Measurements from ENCODE around the gene ADCK1. TPM values are rescaled to one million over a fixed set of nuclear protein-coding genes. Genes with fewer than 3 reads are reported as not detected.

Gene ADCK1
- total and polyA plus RNA-seq, 2 of the 13 experiments (the other 11 are each of a cell fraction or from before 2014, with no cell fraction given): 3.9 to 6.3 TPM

GRCh38 chr14:77882636-77883035 lies 82.7 kb downstream of the ADCK1 start (continued):
- TF ChIP-seq, protein P1, sequence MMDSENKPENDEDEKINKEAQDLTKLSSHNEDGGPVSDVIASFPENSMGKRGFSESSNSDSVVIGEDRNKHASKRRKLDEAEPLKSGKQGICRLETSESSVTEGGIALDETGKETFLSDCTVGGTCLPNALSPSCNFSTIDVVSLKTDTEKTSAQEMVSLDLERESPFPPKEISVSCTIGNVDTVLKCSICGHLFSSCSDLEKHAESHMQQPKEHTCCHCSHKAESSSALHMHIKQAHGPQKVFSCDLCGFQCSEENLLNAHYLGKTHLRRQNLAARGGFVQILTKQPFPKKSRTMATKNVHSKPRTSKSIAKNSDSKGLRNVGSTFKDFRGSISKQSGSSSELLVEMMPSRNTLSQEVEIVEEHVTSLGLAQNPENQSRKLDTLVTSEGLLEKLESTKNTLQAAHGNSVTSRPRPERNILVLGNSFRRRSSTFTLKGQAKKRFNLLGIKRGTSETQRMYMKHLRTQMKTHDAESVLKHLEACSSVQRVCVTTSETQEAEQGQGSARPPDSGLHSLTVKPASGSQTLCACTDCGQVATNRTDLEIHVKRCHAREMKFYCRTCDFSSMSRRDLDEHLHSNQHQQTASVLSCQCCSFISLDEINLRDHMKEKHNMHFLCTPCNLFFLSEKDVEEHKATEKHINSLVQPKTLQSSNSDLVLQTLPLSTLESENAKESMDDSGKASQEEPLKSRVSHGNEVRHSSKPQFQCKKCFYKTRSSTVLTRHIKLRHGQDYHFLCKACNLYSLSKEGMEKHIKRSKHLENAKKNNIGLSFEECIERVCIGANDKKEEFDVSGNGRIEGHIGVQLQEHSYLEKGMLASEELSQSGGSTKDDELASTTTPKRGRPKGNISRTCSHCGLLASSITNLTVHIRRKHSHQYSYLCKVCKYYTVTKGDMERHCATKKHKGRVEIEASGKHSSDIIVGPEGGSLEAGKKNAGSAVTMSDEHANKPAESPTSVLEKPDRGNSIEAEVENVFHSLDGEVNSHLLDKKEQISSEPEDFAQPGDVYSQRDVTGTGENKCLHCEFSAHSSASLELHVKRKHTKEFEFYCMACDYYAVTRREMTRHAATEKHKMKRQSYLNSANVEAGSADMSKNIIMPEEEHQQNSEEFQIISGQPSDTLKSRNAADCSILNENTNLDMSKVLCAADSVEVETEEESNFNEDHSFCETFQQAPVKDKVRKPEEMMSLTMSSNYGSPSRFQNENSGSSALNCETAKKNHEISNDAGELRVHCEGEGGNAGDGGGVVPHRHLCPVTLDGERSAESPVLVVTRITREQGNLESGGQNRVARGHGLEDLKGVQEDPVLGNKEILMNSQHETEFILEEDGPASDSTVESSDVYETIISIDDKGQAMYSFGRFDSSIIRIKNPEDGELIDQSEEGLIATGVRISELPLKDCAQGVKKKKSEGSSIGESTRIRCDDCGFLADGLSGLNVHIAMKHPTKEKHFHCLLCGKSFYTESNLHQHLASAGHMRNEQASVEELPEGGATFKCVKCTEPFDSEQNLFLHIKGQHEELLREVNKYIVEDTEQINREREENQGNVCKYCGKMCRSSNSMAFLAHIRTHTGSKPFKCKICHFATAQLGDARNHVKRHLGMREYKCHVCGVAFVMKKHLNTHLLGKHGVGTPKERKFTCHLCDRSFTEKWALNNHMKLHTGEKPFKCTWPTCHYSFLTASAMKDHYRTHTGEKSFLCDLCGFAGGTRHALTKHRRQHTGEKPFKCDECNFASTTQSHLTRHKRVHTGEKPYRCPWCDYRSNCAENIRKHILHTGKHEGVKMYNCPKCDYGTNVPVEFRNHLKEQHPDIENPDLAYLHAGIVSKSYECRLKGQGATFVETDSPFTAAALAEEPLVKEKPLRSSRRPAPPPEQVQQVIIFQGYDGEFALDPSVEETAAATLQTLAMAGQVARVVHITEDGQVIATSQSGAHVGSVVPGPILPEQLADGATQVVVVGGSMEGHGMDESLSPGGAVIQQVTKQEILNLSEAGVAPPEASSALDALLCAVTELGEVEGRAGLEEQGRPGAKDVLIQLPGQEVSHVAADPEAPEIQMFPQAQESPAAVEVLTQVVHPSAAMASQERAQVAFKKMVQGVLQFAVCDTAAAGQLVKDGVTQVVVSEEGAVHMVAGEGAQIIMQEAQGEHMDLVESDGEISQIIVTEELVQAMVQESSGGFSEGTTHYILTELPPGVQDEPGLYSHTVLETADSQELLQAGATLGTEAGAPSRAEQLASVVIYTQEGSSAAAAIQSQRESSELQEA (CRISPR knock-in tag; IDR thresholded peaks at IDR 0.05; ENCODE audit: not compliant biosample characterization): no peak

DNA sequence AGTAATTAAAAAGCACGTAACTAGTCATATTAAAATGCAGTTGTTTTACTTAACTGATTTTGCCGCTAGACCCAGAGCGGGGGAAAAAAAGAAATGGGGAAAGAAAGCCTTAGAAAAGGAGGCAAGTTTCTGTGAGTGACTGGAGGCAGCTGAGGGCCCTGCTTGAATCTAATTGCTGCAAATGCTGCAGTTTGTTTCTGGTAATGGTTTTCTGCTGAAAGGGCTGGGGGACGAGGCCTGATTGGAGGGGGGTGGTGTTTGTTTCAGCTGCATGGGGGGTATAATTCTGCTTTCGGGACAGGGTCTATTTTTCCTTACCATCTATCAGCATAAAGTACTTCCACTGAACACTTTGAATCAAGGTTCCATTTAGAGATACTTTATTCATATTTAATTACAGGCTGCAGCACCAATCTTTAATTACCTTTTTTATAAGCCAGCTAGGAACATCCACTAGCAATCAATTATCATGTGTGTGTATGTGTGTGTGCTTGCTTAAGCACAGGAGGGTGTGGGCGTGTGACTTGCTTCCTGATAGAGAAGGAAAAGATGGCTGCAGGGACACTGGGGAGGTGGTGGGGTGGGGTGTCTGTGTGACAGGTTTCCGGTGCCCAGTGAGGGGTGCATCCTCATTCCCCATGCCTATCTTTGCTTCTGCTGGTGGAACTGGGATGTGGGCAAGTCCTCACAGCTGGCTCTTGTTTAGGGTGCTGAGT lies 83.4 kb downstream of the ADCK1 start:
- BruUV-seq (replicated peaks): no TSS peak
- ATAC-seq (no peak), DNase-seq (ENCODE audit: low spot score) (no peak), FAIRE-seq (no peak)
- TF ChIP-seq ZGPAT (CRISPR knock-in tag; IDR thresholded peaks at IDR 0.05) (no peak), ZC3H4 (CRISPR knock-in tag; IDR thresholded peaks at IDR 0.05; ENCODE audit: borderline replicate concordance) (no peak), ADNP (CRISPR knock-in tag; IDR thresholded peaks at IDR 0.05) (no peak), TP53 (CRISPR knock-in tag; conservative IDR thresholded peaks at IDR 0.05) (no peak)
- Histone ChIP-seq H2AFZ (ENCODE audit: low read length) (no peak overlapping the region), H3K36me3 (replicated peaks in 1 of 2; ENCODE audit: control insufficient read depth in 1 of 2, insufficient read depth in 2 of 2, low read length in 2 of 2) (no peaks in the 10 kb centered on the region), H3K9ac (ENCODE audit: insufficient read depth, low read depth, low read length) (no peak overlapping the region), H3K4me1 (ENCODE audit: insufficient read depth, low read length) (peaks cover 6% of the 10 kb centered on the region; the same call in 1 of the 2 replicates), H3K27me3 (ENCODE audit: control insufficient read depth in 1 of 2, insufficient read depth in 2 of 2, low read length in 2 of 2) (no peaks in the 10 kb centered on the region), H3K79me2 (ENCODE audit: insufficient read depth, low read length) (no peaks in the 10 kb centered on the region), H3K4me2 (ENCODE audit: low read depth, low read length) (no peak overlapping the region), H3K9me3 (ENCODE audit: low read length) (no peaks in the 10 kb centered on the region), H3K27ac (ENCODE audit: extremely low read length, insufficient read depth, low read length) (no peak overlapping the region), H3K4me3 (replicated peaks in 1 of 3; ENCODE audit: insufficient read depth in 1 of 3, low read depth in 2 of 3, low read length in 3 of 3) (no peak overlapping the region), H4K20me1 (ENCODE audit: insufficient read depth, low read length) (no peaks in the 10 kb centered on the region)
- POLR2A ChIA-PET: no interaction called here
- CTCF ChIA-PET (ENCODE audit: low intra/inter-chr PET ratio, low total read pairs): no interaction called here
- in situ Hi-C loops (cut with HindIII; ENCODE audit: extremely low pct_ligation_motif_present, low pct_unique_long_range_greater_than_20kb) (no loop called here), intact Hi-C loops (cut with micrococcal nuclease; ENCODE audit: unreplicated experiment) (no loop called here)
- 88% methylated on average over 7 of the region's 7 CpGs for WGBS (ENCODE audit: low lambda C conversion rate)

Measured in HepG2 (cell line).